Parathyroid adenoma (tissue), 2 donors: Measurements from ENCODE around the gene KRTAP12-2.

Source experiments
- H2AFZ ChIP-seq: fragments of 300-600 bp; sonication (generic); one replicate; pipeline ENCODE4 v1.7.0; 2017; ENCODE audit warnings: antibody characterized with exemption, mild to moderate bottlenecking
- H3K27ac ChIP-seq: fragments of 300-600 bp; sonication (generic); one replicate; pipeline ENCODE4 v1.7.0; 2017
- H3K27me3 ChIP-seq: fragments of 300-600 bp; sonication (generic); one replicate; pipeline ENCODE4 v1.7.0; 2017; ENCODE audit warnings: low read length; ENCODE audit not compliant: control insufficient read depth, insufficient read depth
- H3K36me3 ChIP-seq: fragments of 300-600 bp; sonication (generic); one replicate; pipeline ENCODE4 v1.7.0; 2017; ENCODE audit warnings: low read length; ENCODE audit not compliant: control insufficient read depth, insufficient read depth
- H3K4me1 ChIP-seq: fragments of 300-600 bp; sonication (generic); one replicate; pipeline ENCODE4 v1.7.0; 2017; ENCODE audit warnings: control low read depth
- H3K4me2 ChIP-seq: fragments of 300-600 bp; sonication (generic); one replicate; pipeline ENCODE4 v1.7.0; 2017; ENCODE audit warnings: low read length
- H3K4me3 ChIP-seq: fragments of 300-600 bp; sonication (generic); one replicate; pipeline ENCODE4 v1.7.0; 2017; ENCODE audit warnings: low read depth, low read length
- H3K79me2 ChIP-seq: fragments of 300-600 bp; sonication (generic); one replicate; pipeline ENCODE4 v1.7.0; 2017; ENCODE audit warnings: control low read depth
- H3K9ac ChIP-seq: fragments of 300-600 bp; sonication (generic); one replicate; pipeline ENCODE4 v1.7.0; 2017; ENCODE audit warnings: mild to moderate bottlenecking
- H3K9me3 ChIP-seq: fragments of 300-600 bp; sonication (generic); one replicate; pipeline ENCODE4 v1.7.0; 2017; ENCODE audit warnings: low read length; ENCODE audit not compliant: control insufficient read depth
- CTCF ChIP-seq: fragments of 300-600 bp; sonication (generic); IDR thresholded peaks from one replicate; pipeline ENCODE4 v1.7.0; 2017; ENCODE audit warnings: antibody characterized with exemption, mild to moderate bottlenecking
- donor health status: primary hyperparathyroidism.

Gene KRTAP12-2

GRCh38 chr21:44702111-44702972, 35.6 kb upstream of the KRTAP12-2 start:
- no peaks in the 10 kb centered on the region for H3K4me1 ChIP-seq
- no peak overlapping the region for H3K4me2 ChIP-seq
- H3K79me2 ChIP-seq: no peaks in the 10 kb centered on the region
- H3K27me3 ChIP-seq: no peaks in the 10 kb centered on the region
- no peak overlapping the region for H3K9ac ChIP-seq
- H2AFZ ChIP-seq: no peak overlapping the region
- no peaks in the 10 kb centered on the region for H3K36me3 ChIP-seq
- TF ChIP-seq CTCF: no peak
- no peak overlapping the region for H3K27ac ChIP-seq
- no peak overlapping the region for H3K4me3 ChIP-seq
- H3K9me3 ChIP-seq: no peaks in the 10 kb centered on the region

GRCh38 chr21:44701541-44701940, 34.8 kb upstream of the KRTAP12-2 start:
- Histone ChIP-seq H3K4me3 (no peak overlapping the region), H3K27me3 (no peaks in the 10 kb centered on the region), H2AFZ (no peak overlapping the region), H3K4me1 (no peaks in the 10 kb centered on the region), H3K9me3 (no peaks in the 10 kb centered on the region), H3K79me2 (no peaks in the 10 kb centered on the region), H3K9ac (no peak overlapping the region), H3K36me3 (no peaks in the 10 kb centered on the region), H3K4me2 (no peak overlapping the region), H3K27ac (no peak overlapping the region)
- TF ChIP-seq CTCF: no peak

GRCh38 chr21:44701023-44701400, 34.3 kb upstream of the KRTAP12-2 start:
- Histone ChIP-seq H3K27me3 (no peaks in the 10 kb centered on the region), H3K79me2 (no peaks in the 10 kb centered on the region), H3K36me3 (no peaks in the 10 kb centered on the region), H3K27ac (no peak overlapping the region), H2AFZ (no peak overlapping the region), H3K9ac (no peak overlapping the region), H3K4me3 (no peak overlapping the region), H3K9me3 (no peaks in the 10 kb centered on the region), H3K4me2 (no peak overlapping the region), H3K4me1 (no peaks in the 10 kb centered on the region)
- no peak for TF ChIP-seq CTCF

GRCh38 chr21:44700101-44701022, 33.6 kb upstream of the KRTAP12-2 start:
- no peak for TF ChIP-seq CTCF
- no peaks in the 10 kb centered on the region for H3K27me3 ChIP-seq

More at GRCh38 chr21:44700101-44701022, 33.6 kb upstream of the KRTAP12-2 start:
- no peak overlapping the region for H3K4me2 ChIP-seq
- H3K27ac ChIP-seq: no peak overlapping the region
- no peaks in the 10 kb centered on the region for H3K79me2 ChIP-seq
- no peak overlapping the region for H2AFZ ChIP-seq
- H3K4me1 ChIP-seq: no peaks in the 10 kb centered on the region
- no peak overlapping the region for H3K9ac ChIP-seq
- no peaks in the 10 kb centered on the region for H3K36me3 ChIP-seq
- H3K9me3 ChIP-seq: no peaks in the 10 kb centered on the region
- H3K4me3 ChIP-seq: no peak overlapping the region
